Esophagus muscularis mucosa (tissue), 3 donors: ENCODE results near the gene ZNF775.

Experiments used
- CTCF ChIP-seq, 3 experiments: fragments of 200-600 bp in 2 of 3; fragments of 450-650 bp in 1 of 3; sonication (generic) in 2 of 3; IDR thresholded peaks; one replicate each; pipeline ENCODE4 v1.5.1; 2017 to 2019; ENCODE audit warnings: antibody characterized with exemption in 3 of 3, mild to moderate bottlenecking in 2 of 3, moderate library complexity in 1 of 3
- POLR2A ChIP-seq: fragments of 450-650 bp; IDR thresholded peaks from one replicate; pipeline ENCODE4 v1.6.1; 2017; ENCODE audit warnings: antibody characterized with exemption, moderate library complexity, mild to moderate bottlenecking, low read depth

GRCh38 chr7:150412016-150412415, 32.9 kb downstream of the ZNF775 start:
- TF ChIP-seq CTCF (IDR thresholded peaks at IDR 0.05) (no peak), POLR2A (no peak)
